Stimulated activated CD8-positive, alpha-beta memory T cell treated with anti-CD3 and anti-CD28 coated beads, Interleukin-12 subunit alpha, Interleukin-12 subunit beta, amount 100 ng/mL, for 1 hour (primary cell): ENCODE results near the gene LY6G5B.
A peak's percentile ranks its signal among the peaks of the same experiment; 100 is the strongest.

Experiments used
- DNase-seq: peaks from one replicate; pipeline ENCODE4 v3.0.0-alpha.2; 2020; ENCODE audit warnings: low read depth

LY6G5B gene, protein sequence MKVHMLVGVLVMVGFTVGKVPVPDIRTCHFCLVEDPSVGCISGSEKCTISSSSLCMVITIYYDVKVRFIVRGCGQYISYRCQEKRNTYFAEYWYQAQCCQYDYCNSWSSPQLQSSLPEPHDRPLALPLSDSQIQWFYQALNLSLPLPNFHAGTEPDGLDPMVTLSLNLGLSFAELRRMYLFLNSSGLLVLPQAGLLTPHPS

DNA sequence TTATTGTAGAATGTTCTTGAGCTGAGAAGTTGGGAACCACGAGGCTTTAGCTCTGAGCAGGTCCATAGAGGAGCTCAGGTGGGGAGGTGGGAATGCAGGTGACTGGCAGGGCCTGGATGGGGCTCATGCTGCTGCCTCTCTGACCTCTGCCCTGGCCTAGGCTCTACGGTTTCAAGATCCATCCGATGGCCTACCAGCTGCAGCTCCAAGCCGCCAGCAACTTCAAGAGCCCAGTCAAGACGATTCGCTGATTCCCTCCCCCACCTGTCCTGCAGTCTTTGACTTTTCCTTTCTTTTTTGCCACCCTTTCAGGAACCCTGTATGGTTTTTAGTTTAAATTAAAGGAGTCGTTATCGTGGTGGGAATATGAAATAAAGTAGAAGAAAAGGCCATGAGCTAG is at the start of gene LY6G5B:
Gene LY6G5B, plus strand, starts transcription at position 301 of the 400 bp plus-strand sequence. CDS start 975 bp downstream, outside the sequence.
- no peak for DNase-seq

DNA sequence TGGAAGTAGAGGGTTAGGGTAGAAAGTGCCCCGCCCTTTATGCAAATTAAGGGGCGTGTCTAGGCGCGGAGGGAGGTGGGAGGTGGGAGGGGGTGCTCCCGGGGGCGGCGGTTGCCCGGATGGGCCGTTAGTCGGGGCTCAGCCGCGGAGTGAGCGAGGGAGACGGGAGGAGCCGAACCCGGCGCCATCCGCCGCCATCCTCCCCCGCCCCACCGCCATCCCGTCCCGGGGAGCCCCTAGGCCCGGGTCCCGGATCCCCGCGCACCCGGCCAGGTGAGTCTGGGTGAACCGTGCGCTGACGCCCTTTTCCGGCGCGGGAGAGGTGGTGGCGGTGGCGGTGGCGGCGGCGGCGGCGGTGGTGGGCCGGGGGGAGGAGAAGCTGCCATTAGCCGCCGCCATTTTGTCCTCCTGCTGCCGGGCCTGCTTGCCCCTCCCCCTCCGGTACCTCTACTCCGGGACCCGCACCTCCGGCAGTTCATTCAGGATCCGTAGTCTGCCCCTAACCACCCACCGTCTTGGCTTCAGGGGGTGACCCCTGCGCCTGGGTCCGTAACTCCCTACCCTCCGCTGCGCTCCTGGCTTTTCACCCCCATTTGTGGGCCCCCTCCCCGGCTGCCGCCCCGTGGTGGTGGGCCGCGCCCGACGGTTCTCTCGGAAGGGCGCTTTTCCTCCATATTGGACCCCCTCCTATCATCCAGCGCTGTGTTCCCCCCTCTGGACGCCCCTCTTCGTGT is 49.0 kb upstream of the LY6G5B start, which contains the start of gene PRRC2A:
Gene PRRC2A, plus strand, starts transcription at position 130 of the 734 bp plus-strand sequence. CDS start 2,075 bp downstream, outside the sequence.
- peak; percentile 55 for DNase-seq

DNA sequence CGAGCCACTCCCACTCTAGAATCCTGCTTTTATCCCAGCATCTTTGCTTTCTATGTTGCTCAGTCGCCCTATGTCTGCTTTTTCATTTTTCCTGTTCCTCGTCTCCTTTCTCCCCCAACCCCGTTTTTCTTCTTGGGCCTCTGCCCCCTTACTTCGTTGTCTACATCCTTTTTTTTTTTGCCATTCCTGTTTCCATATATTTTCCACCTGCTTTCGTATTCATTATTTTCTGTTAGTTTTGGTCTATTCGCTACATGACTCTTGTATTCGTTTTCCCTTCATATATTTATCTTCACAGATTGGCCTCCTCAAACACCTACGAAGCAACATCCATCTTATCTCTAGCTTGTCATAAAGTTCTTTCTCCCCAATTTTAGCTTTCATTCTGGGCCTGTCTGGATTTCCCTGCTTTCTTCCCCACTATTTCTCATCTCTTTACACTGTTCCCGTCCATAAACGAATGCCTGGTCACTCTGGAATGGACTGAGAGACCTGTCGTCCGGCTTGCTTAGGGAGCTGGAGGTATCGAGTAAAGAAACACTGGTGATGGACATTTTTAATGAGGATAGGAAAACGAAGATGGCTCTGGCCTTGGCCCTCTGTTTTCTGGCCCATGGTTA is 48.3 kb upstream of the LY6G5B start:
- DNase-seq = no peak

DNA sequence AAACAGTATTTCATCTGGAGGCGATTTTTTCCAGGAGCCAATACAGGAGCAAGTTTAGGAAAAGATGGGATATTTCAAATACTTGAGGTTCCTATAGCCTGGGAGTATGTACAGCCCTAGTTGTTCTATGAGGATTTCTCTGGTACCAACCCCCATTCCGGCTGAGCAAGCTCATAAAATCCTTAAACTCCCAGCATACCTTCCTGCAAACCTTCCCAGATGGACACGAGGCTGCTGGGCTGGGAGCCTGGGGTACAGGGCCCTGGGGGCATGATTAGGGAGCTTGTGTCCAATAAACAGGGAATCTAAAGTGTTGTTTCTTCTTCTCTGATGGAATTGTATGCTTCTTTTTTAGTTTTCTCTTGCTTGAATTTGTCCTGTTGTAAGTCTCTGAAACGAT is 47.8 kb upstream of the LY6G5B start:
- DNase-seq = no peak

DNA sequence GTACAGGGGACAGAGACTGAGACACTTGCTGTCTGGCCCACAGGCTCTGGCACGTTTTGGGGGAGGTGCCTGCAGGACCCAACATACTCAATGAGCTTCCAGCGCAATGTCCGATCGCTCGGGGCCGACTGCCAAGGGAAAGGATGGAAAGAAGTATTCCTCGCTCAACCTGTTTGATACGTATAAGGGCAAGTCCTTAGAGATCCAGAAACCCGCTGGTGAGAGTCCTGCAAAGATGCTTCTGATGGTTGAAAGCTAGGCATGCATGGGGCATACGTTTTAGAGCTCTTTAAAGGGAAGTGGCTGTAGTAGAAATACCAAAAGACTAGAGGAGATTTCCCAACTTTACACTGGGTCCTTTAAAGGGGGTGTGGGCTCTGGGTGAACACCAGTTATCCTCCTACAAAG is 47.1 kb upstream of the LY6G5B start:
- no peak for DNase-seq

DNA sequence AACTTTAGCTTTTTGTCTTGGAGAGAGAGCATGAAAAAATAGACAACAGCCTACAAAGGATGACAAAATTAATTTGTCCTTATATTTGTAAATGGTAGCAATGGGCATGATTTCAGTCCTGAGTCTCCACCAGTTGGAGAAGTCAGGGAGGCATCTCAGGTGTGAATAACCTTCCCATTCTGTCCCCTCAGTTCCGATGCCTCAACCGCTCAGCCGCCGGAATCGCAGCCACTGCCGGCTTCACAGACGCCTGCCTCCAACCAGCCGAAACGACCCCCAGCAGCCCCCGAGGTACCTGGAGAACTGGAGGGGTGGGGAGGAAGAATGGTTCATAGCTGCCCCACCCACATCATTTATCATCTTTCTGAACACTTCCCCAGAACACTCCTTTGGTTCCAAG is 45.7 kb upstream of the LY6G5B start:
- DNase-seq = no peak

DNA sequence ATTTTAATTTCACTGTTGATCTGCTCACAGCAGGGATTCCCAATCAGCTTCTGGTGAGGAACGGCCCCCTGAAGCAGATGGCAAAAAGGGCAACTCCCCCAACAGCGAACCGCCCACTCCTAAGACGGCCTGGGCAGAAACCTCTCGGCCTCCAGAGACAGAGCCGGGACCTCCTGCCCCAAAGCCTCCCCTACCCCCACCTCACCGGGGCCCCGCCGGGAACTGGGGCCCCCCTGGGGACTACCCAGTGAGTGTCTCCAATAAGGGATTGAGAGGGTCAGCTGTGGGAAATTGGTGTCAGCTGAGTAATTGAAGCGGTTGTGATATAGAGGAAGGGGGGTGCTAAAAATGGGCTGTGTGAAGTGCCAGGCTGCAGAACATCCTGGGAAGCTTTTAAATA is 42.8 kb upstream of the LY6G5B start:
- no peak for DNase-seq

DNA sequence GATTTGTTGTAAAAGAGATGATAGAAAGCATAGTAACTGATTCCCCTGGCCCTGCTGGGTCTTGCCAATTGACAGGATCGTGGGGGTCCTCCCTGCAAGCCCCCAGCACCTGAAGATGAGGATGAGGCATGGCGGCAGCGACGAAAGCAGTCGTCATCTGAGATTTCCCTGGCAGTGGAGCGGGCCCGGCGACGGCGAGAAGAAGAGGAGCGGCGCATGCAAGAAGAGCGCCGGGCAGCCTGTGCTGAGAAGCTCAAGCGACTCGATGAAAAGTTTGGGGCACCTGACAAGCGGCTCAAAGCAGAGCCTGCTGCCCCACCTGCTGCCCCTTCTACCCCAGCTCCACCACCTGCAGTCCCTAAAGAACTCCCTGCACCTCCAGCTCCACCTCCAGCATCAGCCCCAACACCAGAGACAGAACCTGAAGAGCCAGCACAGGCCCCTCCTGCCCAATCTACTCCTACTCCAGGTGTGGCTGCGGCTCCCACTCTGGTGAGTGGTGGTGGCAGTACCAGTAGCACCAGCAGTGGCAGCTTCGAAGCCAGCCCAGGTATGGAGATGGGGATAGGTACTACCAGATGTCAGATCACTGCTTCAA is 42.0 kb upstream of the LY6G5B start:
- no peak for DNase-seq

DNA sequence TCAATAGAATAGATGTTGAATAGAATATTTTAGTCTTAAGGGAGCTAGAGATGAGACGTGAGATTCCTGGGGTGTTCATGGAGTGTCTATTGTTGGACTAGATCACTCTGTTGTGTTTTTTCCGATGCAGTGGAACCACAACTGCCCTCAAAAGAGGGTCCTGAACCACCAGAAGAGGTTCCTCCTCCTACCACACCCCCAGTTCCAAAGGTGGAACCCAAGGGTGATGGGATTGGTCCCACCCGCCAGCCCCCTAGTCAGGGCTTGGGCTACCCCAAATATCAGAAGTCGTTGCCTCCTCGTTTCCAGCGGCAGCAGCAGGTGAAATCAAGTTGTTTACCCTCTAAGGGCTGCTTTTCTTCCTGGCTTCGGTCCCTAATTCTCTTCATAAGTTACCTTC is 40.8 kb upstream of the LY6G5B start:
- no peak for DNase-seq

DNA sequence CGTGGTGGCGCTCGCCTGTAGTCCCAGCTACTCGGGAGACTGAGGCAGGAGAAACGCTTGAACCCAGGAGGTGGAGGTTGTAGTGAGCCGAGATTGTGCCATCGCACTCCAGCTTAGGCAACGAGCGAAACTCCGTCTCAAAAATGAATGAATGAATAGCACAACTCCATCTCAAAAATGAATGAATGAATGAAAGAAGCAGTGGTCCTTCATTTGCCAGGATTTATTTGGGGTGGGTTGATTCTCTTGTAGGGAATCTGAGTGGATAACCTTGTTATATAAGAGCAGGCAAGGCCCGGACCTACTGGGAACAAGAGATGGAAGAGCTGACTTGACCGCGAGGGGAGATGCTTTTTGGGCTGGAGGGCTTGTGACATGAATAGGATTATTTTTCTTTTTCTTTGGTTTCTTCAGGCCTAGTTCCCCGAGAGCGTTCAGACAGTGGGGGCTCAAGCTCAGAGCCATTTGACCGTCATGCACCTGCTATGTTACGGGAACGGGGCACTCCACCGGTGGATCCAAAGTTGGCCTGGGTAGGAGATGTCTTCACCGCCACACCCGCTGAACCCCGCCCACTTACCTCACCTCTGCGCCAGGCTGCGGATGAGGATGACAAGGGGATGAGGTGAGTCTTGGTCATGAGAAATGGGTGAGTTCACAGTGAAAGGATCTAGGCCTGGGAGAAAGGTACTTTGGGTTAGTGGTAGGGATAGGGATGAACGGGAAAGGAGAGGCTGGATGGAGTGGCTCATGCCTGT is 39.4 kb upstream of the LY6G5B start:
- DNase-seq = no peak

DNA sequence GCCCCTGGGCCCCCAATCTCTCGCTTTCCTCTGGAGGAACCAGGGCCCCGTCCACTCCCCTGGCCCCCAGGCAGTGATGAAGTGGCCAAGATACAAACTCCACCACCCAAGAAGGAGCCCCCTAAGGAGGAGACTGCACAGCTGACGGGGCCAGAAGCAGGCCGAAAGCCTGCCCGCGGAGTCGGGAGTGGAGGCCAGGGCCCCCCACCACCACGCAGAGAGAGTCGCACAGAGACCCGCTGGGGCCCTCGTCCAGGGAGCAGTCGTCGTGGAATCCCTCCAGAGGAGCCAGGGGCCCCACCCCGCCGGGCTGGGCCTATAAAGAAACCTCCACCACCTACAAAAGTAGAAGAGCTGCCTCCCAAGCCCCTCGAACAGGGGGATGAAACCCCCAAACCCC is 38.6 kb upstream of the LY6G5B start:
- DNase-seq = no peak

DNA sequence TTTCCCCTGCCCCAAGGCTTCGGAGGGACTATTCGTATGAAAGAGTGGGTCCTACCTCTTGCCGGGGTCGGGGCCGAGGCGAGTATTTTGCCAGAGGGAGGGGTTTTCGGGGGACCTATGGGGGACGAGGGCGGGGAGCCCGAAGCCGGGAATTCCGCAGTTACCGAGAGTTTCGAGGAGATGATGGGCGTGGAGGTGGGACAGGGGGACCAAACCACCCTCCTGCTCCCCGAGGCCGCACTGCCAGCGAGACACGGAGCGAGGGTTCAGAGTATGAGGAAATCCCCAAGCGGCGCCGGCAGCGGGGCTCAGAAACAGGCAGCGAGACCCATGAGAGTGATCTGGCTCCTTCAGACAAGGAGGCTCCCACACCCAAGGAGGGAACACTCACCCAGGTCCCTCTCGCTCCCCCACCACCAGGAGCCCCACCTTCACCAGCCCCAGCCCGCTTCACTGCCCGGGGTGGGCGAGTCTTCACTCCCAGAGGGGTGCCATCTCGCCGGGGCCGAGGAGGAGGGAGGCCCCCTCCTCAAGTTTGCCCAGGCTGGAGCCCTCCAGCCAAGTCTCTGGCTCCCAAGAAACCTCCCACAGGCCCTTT is 38.0 kb upstream of the LY6G5B start:
- no peak for DNase-seq

DNA sequence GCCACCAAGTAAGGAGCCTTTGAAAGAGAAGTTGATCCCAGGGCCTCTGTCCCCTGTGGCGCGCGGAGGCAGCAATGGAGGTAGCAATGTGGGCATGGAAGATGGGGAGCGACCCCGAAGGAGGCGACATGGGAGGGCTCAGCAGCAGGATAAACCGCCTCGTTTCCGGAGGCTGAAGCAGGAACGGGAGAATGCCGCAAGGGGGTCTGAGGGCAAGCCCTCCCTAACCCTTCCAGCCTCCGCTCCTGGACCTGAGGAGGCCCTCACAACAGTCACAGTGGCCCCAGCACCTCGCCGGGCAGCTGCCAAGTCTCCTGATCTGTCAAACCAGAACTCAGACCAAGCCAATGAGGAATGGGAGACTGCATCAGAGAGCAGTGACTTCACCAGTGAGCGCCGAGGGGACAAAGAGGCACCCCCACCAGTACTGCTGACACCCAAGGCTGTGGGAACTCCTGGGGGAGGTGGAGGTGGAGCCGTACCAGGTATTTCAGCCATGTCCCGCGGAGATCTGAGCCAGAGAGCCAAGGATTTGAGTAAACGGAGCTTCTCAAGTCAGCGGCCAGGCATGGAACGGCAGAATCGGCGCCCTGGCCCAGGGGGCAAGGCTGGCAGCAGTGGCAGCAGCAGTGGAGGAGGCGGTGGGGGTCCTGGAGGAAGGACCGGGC is 37.4 kb upstream of the LY6G5B start:
- DNase-seq = no peak

DNA sequence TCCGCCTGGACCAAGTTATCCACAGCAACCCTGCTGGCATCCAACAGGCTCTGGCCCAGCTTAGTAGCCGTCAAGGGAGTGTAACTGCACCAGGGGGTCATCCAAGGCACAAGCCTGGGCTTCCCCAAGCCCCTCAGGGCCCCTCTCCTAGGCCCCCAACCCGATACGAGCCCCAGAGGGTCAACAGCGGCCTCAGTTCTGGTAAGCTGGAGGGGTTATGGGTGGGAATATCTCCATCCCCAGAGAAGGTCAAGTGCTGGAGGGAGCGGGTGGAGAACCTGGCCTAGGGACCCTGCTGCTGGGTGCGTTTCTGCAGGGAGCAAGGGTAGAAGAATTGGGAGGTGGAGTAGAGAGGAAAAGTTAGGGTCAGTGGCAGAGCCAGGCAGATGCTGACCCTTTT is 36.3 kb upstream of the LY6G5B start:
- DNase-seq = no peak

DNA sequence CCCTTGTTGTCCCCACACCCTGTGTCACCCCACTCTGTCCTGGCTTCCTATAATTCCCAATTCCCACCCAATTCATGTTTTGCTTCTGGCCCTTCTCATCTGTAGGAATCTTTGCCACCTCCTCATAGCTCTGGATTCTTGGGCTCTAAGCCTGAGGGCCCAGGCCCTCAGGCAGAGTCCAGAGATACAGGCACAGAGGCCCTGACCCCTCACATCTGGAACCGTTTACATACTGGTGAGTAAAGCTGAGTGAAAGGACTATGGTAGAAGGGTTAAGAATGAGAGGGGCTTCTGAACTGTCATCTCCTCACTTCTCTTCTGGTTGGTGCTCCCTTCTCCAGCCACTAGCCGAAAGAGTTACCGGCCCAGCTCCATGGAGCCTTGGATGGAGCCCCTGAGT is 35.6 kb upstream of the LY6G5B start:
- no peak for DNase-seq

DNA sequence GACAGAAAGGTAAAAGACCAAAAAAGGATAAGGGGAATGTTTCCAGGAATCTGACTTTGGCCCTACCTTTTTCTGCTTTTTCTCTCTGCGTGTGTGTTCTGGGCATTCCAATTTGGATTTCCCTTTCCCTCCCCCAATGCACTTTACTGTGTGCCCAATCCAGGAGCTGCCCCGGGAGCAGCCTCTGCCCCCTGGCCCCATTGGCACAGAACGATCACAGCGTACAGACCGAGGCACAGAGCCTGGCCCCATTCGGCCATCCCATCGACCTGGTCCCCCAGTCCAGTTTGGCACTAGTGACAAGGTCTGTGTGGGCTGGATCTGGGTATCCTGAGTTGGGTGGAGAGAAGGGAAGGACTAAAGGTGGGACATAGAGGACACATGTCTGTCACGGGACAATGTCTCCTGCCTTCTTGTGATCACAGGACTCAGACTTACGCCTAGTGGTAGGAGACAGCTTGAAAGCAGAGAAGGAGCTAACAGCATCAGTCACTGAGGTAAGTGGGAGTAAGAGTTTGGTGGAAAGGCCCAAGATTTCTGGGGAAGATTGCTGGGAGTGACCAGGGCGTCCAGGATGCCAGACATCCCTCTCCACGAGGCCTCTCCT is 34.7 kb upstream of the LY6G5B start:
- DNase-seq = no peak

DNA sequence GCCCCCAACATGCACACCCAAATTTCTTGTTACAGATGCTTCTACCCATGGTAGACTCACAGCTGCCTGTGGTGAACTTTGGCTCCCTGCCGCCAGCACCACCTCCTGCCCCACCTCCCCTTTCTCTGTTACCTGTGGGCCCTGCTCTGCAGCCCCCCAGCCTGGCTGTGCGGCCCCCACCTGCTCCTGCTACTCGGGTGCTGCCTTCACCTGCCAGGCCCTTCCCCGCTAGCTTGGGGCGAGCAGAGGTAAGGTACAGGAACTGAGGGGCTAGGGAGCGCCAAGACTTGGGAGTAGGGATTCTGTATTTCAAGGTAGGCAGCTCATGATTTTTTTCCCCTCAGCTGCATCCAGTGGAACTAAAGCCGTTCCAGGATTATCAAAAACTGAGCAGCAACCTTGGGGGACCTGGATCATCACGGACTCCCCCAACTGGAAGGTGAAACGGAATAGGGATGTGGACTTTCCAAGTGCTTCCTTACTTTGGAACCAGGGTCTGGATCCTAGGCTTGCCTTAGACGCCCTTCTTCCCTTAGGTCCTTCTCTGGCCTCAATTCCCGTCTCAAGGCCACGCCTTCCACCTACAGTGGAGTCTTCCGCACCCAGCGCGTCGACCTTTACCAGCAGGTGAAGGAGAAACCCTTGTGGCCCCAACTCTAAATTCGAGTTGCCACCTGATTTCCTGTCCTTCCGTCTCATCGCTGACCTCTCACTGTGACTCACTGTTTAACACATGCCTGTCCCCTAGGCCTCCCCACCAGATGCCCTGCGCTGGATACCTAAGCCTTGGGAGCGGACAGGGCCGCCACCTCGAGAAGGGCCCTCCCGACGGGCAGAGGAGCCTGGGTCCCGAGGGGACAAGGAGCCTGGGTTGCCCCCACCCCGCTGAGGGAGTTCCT is 32.8 kb upstream of the LY6G5B start:
- DNase-seq = no peak

DNA sequence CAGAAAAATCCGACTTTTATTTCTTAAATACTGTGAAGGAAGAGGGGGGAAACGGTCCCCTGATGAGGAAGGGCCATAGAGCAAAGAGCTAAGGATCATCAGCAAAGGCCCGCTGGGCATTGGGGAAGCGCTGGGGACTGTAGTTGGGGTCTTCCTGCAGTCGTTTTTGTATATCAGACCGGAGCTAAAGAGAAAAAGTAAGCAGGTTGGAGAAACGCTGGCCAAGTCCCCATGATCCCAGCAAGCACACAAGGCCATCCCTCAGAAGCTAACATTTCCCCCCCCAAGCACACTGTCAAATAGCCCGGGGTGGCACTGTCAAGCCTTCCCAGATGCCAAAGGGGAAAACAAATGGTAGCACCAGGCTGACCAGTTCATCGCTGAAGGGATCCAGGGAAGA is 30.7 kb upstream of the LY6G5B start:
- no peak for DNase-seq

DNA sequence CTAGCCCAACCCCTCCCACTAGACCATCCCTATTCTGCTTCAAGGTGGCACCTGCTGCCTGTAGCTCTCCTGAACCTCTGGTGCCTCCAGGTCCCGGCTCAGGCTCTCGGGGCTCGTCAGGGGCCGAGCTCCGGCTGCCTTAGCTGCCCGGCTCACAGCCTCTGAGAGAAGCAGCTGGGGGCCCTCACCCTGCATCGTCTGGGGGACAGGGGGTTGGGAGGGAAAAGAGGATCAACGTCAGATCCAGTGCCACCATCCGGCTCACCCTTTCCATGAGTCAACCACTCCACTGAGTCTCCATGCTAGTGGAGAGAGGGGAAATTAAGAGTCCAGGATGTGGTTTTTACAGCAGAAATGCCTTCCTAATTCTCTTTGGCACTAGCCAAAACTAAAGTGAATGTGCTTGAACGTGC is 30.3 kb upstream of the LY6G5B start:
- DNase-seq = no peak

DNA sequence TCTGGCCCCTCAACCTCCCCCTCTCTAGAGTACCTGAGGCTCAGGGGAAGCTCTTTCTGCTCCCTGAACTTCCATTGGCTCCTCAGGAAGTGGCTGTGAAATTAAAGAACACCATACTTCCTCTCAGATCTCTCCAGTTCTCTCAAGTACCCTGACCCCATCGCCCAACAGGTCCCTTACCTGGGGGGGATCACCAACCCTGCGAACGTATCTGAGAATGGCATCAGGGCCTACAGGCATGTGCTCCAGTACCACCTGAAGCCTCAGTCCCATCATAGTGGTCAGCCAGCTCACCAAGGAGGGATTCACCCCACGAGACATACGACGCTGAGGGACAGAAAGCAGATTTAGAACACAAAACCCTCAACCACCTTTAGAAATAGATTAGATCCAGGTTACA is 29.2 kb upstream of the LY6G5B start:
- DNase-seq = no peak
